OCI-M2 (cell line): Measurements from ENCODE around the gene ANKRD36B.
"Not testable (repeated sequence)": the region's sequence is repeated elsewhere in the genome, so short reads cannot be mapped to it uniquely, and the experiment has no call there.

Experiments used
- DNase-seq: peaks from one replicate; lab custom pipeline; 2025; ENCODE audit not compliant: unreplicated experiment; lab: John Stamatoyannopoulos, UW

The ANKRD36B gene

GRCh38 chr2:97550498-97550897 is 39.2 kb downstream of the ANKRD36B start:
- not testable (repeated sequence) for DNase-seq

GRCh38 chr2:97549058-97549457 is 40.6 kb downstream of the ANKRD36B start:
- DNase-seq, result not testable (repeated sequence)

- DNase-seq, result not testable (repeated sequence)
These were observed 41.1 kb downstream of the ANKRD36B start for GRCh38 chr2:97548536-97548935.

GRCh38 chr2:97546711-97547110 is 43.0 kb downstream of the ANKRD36B start:
- DNase-seq, result no peak

GRCh38 chr2:97544911-97545310 is 44.8 kb downstream of the ANKRD36B start:
- not testable (repeated sequence) for DNase-seq

- DNase-seq, result not testable (repeated sequence)
These were observed 63.8 kb downstream of the ANKRD36B start for GRCh38 chr2:97525904-97526303.

- not testable (repeated sequence) for DNase-seq
These were observed 65.9 kb downstream of the ANKRD36B start for GRCh38 chr2:97523816-97524215.

- DNase-seq, result not testable (repeated sequence)
These were observed 66.6 kb downstream of the ANKRD36B start for GRCh38 chr2:97522916-97523555.

- not testable (repeated sequence) for DNase-seq
These were observed 94.0 kb downstream of the ANKRD36B start for GRCh38 chr2:97495651-97496050.

GRCh38 chr2:97490141-97490540 is 99.5 kb downstream of the ANKRD36B start:
- not testable (repeated sequence) for DNase-seq
